ENCODE results near the gene CFAP44.
"Not testable (repeated sequence)": the region's sequence is repeated elsewhere in the genome, so short reads cannot be mapped to it uniquely, and the experiment has no call there.

CFAP44 gene, protein sequence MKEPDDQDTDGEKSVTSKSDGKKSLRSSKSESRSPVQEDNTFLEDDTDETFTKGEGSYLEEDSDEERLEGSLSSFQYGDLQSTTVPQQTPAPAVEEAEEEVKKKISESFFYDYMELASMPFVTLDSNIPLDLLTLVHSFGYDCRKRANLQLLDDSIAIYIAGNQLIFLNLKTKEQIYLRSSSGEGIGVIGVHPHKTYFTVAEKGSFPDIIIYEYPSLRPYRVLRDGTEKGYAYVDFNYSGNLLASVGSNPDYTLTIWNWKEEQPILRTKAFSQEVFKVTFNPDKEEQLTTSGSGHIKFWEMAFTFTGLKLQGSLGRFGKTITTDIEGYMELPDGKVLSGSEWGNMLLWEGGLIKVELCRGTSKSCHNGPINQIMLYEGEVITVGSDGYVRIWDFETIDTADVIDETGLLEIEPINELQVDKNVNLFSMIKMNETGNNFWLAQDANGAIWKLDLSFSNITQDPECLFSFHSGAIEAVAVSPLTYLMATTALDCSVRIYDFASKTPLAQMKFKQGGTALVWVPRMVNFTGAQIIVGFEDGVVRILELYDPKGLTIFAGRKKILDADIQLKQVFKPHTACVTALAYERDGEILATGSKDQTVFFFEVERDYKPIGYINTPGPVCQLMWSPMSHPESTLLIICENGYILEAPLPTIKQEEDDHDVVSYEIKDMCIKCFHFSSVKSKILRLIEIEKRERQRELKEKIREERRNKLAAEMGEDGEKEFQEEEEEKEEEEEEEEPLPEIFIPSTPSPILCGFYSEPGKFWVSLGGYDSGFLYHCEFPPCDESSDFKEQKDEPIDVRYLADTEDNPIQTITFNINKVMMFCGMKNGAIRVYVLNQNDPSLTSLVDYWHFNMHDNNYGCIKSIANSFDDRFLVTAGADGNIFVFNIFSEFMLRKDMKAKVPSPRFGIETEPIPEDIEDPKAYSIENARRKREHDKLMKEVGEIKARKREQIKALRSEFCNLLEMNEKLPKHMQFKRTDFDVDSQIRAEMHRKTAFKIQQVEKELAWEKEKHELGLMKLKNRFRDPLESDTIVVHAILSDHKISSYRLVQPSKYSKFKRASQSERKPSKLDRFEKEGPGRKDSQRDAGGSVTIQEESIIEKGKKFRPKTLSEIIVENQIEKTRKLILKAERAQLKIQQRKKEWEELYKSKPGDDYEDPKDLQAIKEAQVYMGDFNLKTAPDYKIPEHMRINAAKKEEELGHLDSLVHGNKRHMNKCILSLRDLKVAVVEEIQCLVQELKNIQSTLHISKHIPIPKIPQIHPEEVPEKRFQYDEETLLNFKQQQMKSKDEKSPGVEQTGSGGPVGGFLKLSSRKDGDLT (N-terminal part only)

DNA sequence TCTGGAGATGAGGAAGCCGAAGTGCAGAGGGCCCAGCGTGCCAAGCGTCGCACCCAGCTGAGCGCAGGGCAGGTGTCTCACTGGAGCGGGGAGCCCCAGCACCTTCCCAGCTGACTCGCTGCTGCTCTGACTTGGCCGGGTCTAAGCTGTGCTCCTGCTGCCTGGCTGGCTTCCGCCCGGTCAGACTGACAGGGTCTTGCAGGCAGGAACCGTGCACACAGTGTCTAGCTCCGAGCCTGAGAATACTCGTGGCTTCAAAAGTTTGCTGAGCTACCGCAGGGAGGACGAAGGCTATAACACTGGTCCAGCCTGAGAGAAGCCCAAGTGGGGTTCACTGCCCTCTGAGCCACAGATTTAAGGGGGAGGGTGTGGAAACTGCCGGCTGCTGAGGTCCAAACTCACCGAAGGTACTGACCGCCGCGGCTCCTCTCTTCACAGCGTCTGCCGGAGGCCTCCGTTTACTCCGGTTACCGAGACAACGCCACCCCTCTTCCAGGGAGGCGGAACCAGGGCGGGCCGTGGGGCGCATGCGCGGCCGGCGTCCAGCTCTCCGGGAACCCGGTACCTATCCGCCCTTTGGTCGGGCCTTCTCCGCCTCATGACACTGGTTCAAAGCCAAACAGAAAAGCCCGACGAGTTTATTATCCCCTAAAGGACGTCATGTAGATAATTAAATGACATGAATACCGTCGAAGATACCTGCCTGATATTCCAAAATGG is at the start of gene CFAP44:
CFAP44 (minus strand) TSS at position 443 of the 720 bp plus-strand sequence. CDS start 7,829 bp downstream, outside the sequence.
- DNase-seq = no peak

DNA sequence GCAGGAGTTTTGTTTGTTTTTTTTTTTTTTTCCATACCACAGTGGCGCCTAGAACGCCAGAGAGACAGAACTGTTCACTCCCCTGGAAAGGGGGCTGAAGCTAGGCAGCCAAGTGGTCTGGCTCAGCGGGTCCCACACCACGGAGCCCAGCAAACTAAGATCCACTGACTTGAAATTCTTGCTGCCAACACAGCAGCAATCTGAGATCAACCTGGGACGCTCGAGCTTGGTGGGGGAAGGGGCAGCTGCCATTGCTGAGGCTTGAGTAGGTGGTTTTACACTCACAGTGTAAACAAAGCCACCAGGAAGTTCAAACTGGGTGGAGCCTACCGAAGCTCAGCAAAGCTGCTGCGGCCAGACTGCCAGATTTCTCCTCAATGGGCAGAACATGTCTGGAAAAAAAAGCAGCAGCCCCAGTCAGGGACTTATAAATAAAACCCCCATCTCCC is 43.9 kb upstream of the CFAP44 start:
- no peak for DNase-seq

DNA sequence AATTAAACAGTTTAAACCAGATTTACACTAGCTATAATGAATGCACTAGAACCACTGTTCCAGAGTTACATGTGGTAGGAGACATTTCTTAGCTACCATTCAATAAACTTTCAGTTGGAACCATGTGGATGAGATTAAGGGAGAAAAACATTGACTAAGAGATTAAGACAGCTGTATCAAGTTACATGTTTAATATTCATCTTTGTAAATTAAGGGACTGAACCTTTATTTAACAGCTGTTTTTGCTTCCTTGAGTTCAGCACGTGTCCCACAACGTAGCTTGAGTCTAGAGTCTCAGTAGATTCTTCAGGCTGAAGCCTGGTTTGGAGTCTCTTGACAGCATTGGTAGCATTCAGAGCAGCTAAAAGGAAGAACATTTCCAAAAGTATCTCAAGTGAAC is 27.2 kb upstream of the CFAP44 start:
- no peak for DNase-seq

DNA sequence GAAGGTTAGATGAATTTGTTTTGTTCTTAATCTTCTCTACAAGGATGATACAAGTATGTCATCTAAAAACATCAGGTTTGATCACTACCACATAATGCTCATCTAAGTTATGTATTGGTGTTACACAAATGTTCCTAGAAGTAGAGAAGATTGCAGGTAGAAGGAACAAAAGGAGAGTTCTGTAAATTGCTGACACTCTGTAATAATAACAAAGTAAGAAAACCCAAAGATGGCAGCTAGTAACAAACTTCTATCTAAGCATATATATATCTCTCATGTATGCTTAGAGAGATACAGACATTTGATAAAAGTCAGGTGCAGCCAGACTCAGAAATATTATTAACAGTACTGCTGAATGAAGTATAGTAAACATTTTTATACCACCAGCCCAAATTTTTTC is 20.2 kb upstream of the CFAP44 start:
- no peak for DNase-seq

DNA sequence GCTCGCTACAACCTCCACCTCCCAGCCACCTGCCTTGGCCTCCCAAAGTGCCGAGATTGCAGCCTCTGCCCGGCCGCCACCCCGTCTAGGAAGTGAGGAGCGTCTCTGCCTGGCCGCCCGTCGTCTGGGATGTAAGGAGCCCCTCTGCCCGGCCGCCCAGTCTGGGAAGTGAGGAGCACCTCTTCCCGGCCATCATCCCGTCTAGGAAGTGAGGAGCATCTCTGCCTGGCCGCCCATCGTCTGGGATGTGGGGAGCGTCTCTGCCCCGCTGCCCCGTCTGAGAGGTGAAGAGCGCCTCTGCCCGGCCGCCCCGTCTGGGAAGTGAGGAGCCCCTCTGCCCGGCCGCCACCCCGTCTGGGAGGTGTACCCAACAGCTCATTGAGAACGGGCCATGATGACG is 17.3 kb upstream of the CFAP44 start:
- not testable (repeated sequence) for DNase-seq

DNA sequence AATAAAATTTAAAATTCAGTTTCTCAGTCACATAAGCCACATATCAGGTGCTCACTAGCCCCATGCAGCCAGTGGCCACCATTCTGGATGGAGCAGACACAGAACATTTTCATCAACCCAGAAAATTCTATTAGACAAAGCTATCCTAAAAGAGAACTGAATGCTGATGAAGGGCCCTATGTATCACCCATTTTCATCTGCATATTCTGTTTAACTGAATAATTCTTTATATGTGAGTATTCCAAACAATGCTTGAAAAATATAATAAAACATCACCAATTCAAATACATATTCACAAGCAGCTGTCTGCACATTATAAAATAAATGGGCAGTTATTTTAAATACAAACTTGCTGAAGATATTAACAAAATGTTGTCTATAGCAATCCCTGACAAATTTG is 14.2 kb upstream of the CFAP44 start:
- DNase-seq = no peak

DNA sequence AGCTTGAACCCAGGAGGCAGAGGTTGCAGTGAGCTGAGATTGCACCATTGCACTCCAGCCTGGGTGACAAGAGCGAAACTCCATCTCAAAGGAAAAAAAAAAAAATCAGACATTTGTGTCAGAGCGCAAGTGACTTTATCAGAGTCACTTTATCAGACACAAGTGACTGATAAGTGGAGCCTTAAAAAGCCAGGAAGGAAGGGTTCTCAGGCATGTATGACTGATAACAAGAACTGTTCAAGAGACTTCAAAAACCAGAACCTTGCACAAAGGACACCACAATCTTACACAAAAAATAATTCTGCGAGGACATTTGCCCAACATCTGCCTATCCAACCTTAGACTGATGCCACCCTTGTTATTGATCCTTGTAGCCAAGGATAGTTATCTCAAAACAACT is 13.3 kb upstream of the CFAP44 start:
- DNase-seq = no peak

DNA sequence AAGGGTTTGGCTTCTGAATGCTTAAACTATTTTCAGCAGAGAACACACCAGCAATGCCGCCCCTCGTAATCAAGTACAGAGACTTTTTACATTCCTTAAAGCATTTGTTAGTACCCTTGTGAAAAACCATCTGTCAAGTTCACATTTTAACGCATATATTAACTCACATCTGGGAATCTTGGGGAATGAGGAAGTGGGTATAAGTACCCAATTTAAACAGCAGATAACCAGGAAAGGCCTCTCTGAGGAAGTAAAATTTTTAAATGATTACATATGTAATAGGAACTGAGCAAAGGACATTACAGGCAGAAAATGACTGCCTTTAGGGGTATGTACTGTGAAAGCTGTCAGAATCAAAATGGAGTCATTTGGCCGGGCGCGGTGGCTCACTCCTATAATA is 12.8 kb upstream of the CFAP44 start:
- no peak for DNase-seq

DNA sequence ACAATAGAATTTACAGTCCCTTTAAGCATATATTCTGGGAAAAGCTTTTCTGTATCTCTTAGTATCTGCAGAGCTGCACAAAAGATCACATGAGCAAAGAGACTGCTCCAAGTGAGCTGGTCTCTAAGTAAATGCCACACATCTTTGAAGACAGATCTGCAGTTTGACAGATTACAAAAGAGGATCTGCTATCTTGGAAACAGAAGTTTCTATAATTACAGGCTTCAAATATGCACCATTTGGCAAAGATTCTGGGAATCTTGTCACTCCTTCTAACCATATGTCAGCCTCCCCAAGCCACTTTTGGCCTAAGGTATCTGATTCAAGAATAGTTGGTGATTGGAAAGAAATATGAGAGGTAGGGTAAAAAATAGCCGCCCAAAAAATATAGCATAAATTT is 9.6 kb upstream of the CFAP44 start:
- DNase-seq = no peak

DNA sequence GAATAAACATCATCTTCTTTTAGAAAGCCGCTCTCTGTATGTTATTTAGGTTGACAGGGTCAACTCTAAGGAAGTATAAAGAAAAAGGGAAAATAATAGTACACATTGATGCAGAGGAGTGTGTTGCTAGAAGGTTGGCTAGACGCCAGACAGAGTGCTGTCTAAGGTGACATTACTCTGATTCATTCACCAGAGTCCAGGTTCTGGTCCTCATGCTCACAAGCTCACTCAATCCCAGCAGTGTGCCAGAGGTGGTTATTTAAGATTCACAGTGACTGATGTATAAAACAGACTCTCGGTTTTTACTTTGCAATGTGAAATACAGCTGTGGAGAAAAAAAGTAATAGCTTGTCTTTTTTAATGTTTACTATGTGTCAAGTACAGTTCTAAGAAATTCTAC is 1.7 kb downstream of the CFAP44 start:
- no peak for DNase-seq

DNA sequence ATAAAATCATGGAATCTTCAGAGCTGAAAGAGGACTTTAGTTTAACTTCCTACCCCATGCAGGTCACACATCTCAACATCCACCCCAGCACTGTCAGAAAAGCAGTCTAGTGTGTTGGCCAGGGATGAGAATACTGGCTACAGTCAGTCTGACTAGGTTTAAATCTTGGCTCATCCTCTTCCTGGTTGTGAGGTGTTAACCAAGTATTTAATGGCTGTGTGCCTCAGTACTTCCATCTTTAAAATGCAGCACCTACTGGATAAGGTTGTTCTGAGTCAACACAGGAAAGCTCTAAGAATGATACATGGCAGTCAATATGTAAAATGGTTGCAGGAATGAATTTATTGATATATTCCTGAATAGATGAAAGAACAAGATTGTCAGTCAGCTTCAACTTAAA is 3.1 kb downstream of the CFAP44 start:
- DNase-seq = no peak

DNA sequence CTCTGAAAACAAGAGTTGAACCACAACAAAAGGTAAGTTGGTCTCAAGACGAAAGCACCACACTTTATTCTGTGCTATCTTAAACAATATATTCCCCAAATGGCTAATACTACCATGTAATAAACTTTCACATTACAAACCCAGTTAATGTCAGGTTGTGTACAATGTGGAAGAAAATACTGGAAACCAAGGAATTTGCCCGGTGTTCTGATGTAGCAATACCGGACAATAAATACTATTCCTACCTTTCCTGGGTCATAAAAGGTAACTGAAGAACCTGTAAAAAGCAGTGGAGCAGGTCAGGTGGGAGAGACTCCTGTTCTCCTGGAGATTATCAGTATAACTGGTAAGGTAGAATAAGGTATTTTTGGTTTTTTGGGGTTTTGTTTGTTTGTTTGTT is 3.9 kb downstream of the CFAP44 start:
- DNase-seq = no peak

DNA sequence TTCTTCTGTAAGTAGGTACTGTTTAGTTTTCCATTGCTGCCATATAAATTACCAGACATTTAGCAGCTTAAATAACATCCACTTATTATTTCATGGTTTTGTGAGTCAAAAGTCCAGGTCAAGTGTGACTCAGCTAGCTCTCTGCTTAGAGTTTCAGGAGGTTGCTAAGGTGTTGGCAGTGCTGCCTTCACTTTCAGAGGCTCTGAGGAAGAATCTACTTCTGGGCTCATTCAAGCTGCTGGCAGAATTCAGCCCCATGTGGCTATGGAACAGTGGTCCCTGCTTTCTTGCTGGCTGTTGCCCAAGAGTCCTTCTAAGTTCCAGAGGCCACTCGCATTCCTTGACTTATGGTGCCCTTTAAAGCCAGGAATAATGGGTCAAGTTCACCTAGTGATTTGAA is 4.5 kb downstream of the CFAP44 start:
- DNase-seq = no peak

DNA sequence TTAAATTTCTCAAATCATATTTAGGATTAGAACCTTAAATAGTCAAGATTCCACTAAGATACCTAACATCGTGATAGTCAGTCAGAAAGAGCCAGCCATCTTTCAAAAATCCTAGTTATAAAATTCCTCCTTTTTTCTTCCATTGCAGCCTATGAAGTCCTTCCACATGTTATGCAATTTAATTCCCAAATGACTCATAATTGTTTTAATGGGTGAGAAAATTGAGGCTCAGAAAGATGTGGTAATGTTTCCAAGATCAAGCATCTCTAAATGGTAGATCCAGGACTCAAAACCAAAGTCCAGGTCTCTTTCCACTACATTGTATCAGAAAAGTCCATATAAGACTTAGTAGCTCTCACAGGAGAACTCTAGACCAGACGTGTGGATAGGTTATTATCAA is 9.5 kb downstream of the CFAP44 start:
- DNase-seq = no peak

DNA sequence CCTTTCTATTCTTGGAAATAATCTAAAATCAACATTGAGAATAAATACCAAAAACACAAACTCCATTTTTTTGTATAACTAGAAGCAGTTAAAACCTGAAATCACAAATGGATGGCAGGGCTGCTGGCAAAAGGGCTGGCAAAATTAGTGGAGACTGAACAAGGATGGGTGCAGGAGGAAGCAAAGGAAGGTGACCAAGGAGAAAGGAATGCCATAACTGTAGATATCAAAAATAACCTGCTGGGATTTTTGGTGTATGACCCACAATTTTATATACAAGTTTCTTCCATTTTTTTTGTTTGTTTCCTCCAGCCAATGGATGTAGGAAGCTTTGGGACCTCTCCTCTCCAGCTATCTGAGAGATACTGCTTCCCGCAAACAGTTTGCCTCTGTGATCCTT is 12.7 kb downstream of the CFAP44 start:
- DNase-seq = no peak

DNA sequence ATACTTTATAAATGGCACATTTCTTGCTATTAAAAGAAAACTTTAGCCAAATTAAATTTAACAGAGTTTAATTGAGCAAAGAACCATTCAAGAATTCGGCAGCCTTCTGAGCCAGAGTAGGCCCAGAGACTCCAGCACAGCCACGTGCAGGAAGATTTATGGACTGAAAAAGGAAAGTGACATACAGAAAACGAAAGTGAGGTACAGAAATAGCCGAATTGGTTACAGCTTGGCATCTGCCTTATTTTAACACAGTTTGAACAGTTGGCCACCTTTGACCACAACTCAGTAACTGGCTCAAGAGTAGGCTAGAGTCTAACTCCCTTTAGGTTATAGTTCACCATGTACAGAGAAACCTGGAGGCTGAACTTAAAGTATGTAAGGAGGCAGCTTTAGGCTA is 17.6 kb downstream of the CFAP44 start:
- no peak for DNase-seq

DNA sequence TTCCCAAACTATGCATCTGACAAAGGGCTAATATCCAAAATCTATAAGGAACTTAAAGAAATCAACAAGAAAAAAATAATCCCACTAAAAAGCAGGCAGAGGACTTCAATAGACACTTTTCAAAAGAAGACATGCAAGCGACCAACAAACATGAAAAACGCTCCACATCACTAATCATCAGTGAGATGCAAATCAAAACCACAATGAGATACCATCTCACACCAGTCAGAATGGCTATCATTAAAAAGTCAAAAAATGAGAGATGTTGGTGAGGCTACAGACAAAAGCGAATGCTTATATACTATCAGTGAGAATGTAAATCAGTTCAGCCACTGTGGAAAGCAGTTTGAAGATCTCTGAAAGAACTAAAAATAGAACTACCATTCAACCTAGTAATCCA is 20.2 kb downstream of the CFAP44 start:
- DNase-seq = no peak

DNA sequence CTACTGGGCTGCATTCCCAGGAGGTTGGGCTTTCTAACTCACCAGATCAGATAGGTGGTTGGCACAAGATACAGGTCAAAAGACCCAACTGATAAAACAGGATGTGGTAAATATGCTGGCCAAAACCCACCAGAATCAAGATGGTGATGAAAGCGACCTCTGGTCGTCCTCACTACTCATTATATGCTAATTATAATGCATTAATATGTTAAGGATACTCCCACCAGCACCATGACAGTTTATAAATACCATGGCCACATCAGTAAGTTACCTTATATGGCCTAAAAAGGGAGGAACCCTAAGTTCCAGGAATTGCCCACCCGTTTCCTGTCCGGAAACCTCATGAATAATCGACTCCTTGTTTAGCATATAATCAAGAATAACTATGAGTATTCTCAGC is 31.6 kb downstream of the CFAP44 start:
- no peak for DNase-seq

DNA sequence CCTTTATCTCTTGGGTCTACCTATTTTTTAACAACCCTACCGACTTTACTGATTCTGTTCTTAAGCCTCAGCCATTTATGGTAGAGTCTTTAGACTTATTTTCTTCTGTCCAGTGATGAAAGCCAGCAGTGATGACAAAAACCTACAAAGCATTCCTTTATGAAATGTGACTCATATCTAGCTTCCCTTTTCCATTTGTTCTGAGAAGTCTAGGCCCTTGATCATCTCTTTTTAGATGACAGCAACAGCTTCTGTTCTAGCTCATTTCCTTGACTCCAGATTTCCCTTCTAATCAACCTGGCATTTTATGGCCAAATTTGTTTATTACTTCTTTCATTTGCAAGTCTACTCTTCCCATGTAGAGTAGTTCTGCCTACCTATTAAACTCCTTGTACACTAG is 36.1 kb downstream of the CFAP44 start:
- no peak for DNase-seq

DNA sequence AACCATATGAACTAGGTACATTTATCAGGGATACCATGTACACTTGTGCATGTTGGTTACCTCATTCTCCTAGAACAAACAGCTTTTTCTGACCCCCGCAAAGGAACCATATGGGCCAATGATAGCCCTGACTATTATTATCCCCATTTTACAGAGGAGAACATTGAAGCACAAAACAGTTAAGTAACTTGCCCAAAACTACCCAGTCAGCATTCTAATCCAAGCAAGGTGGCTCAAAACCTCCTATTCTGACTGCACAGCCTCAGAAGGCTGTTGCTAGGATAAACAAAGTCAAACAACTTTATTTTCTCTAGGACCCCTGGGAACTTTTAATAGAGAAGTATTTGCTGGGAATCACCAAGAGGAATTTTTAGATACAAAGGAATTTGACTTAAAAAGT is 36.7 kb downstream of the CFAP44 start:
- DNase-seq = no peak

Measured in NCI-H1092 (cell line).